Subcutaneous abdominal adipose tissue (tissue), 5 donors: ENCODE results near the gene COL1A2.

ENCODE experiments used
- H3K27ac ChIP-seq: one replicate; pipeline ENCODE4 v1.7.0; 2013; ENCODE audit warnings: low read depth, mild to moderate bottlenecking, inconsistent platforms, low read length, moderate library complexity
- H3K27me3 ChIP-seq, 5 donors: one replicate each; pipeline ENCODE4 v1.7.0; 2013; ENCODE audit warnings: low read length in 5 of 5, inconsistent platforms in 1 of 5; ENCODE audit not compliant: control insufficient read depth in 5 of 5, insufficient read depth in 4 of 5
- H3K36me3 ChIP-seq, 5 donors: one replicate each; pipeline ENCODE4 v1.7.0; 2013; ENCODE audit warnings: low read length in 5 of 5; ENCODE audit not compliant: control insufficient read depth in 5 of 5, insufficient read depth in 5 of 5
- H3K4me1 ChIP-seq, 5 donors: one replicate each; pipeline ENCODE4 v1.7.0; 2013; ENCODE audit warnings: low read length in 5 of 5, mild to moderate bottlenecking in 3 of 5, moderate library complexity in 1 of 5; ENCODE audit not compliant: control insufficient read depth in 5 of 5, insufficient read depth in 5 of 5
- H3K4me3 ChIP-seq, 5 donors: one replicate each; pipeline ENCODE4 v1.7.0; 2013; ENCODE audit warnings: low read length in 5 of 5, low read depth in 1 of 5
- H3K9ac ChIP-seq, 5 donors: one replicate each; pipeline ENCODE4 v1.7.0; 2013; ENCODE audit warnings: low read length in 5 of 5, mild to moderate bottlenecking in 4 of 5, moderate library complexity in 3 of 5
- H3K9me3 ChIP-seq, 5 donors: one replicate each; pipeline ENCODE4 v1.7.0; 2013; ENCODE audit warnings: low read length in 5 of 5; ENCODE audit not compliant: control insufficient read depth in 5 of 5
- donor health status: healthy.
- donor health status: healthy.
- donor health status: healthy.
- donor health status: healthy.
- donor health status: healthy.

COL1A2 gene

GRCh38 chr7:94417306-94417705 is 22.6 kb downstream of the COL1A2 start:
- peaks cover 0 to 64% (median 13%) of the 10 kb centered on the region in 5 donors for H3K36me3 ChIP-seq
- no peaks in the 10 kb centered on the region for H3K9me3 ChIP-seq
- H3K27me3 ChIP-seq, result peaks cover 4 to 17% (median 9%) of the 10 kb centered on the region in 5 donors
- no peak overlapping the region for H3K27ac ChIP-seq
- H3K9ac ChIP-seq, result no peak overlapping the region
- H3K4me1 ChIP-seq, result peaks cover 0 to under 1% (median 0%) of the 10 kb centered on the region in 5 donors
- no peak overlapping the region for H3K4me3 ChIP-seq

- Histone ChIP-seq H3K4me3 (no peak overlapping the region), H3K9me3 (no peaks in the 10 kb centered on the region), H3K36me3 (peaks cover 1 to 66% (median 10%) of the 10 kb centered on the region in 5 donors), H3K27ac (no peak overlapping the region), H3K4me1 (no peaks in the 10 kb centered on the region), H3K27me3 (peaks cover 4 to 17% (median 9%) of the 10 kb centered on the region in 5 donors), H3K9ac (no peak overlapping the region)
Observed at GRCh38 chr7:94417901-94418300, 23.2 kb downstream of the COL1A2 start.

- no peak overlapping the region for H3K27ac ChIP-seq
Observed at GRCh38 chr7:94418851-94419250, 24.2 kb downstream of the COL1A2 start.

DNA sequence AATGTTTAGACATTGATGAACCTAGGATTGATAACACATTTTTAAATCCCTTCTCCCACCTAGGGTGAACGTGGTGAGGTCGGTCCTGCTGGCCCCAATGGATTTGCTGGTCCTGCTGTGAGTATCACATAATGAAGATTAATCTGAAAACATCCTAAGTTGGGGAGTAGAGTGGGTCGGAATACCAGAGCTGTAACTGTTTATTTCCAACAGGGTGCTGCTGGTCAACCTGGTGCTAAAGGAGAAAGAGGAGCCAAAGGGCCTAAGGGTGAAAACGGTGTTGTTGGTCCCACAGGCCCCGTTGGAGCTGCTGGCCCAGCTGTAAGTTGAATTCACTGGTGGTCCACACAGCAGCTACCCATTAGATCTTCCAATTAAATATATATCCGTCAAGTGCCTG is 25.6 kb downstream of the COL1A2 start:
- H3K9me3 ChIP-seq, result no peaks in the 10 kb centered on the region
- no peaks in the 10 kb centered on the region for H3K4me1 ChIP-seq
- H3K27ac ChIP-seq, result no peak overlapping the region
- no peak overlapping the region for H3K4me3 ChIP-seq
- H3K36me3 ChIP-seq, result peaks cover 4 to 72% (median 21%) of the 10 kb centered on the region in 5 donors
- H3K9ac ChIP-seq, result no peak overlapping the region
- H3K27me3 ChIP-seq, result peaks cover 4 to 15% (median 7%) of the 10 kb centered on the region in 5 donors

More at GRCh38 chr7:94418851-94419250, 24.2 kb downstream of the COL1A2 start:
- no peak overlapping the region for H3K9ac ChIP-seq
- H3K4me1 ChIP-seq, result no peaks in the 10 kb centered on the region
- H3K27me3 ChIP-seq, result peaks cover 4 to 15% (median 7%) of the 10 kb centered on the region in 5 donors
- no peak overlapping the region for H3K4me3 ChIP-seq
- peaks cover 4 to 65% (median 9%) of the 10 kb centered on the region in 5 donors for H3K36me3 ChIP-seq
- H3K9me3 ChIP-seq, result no peaks in the 10 kb centered on the region

DNA sequence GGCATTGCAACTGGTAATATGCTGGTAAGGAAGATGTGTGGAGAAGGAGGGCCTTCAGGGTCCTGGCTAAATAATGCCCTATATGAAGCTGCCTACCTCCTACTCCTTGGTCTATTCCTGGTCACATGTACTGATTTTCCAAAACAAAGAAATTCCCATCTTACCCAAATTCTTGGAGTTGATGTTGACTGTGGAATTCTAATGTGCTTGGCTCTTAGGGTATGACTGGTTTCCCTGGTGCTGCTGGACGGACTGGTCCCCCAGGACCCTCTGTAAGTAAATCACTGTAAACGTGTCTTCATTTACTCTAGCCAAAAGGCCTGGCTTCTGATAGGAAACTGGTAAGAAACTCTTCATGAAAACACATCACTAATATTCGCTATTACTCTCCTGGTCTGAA is 27.0 kb downstream of the COL1A2 start:
- no peaks in the 10 kb centered on the region for H3K9me3 ChIP-seq
- peaks cover 4 to 15% (median 7%) of the 10 kb centered on the region in 5 donors for H3K27me3 ChIP-seq
- H3K4me3 ChIP-seq, result no peak overlapping the region
- no peak overlapping the region for H3K9ac ChIP-seq
- no peak overlapping the region for H3K27ac ChIP-seq
- no peaks in the 10 kb centered on the region for H3K4me1 ChIP-seq
- H3K36me3 ChIP-seq, result peaks cover 4 to 74% (median 30%) of the 10 kb centered on the region in 5 donors

GRCh38 chr7:94422136-94422535 is 27.4 kb downstream of the COL1A2 start:
- Histone ChIP-seq H3K27me3 (peaks cover 4 to 14% (median 7%) of the 10 kb centered on the region in 5 donors), H3K4me3 (no peak overlapping the region), H3K27ac (no peak overlapping the region), H3K4me1 (no peaks in the 10 kb centered on the region), H3K9me3 (no peaks in the 10 kb centered on the region), H3K9ac (no peak overlapping the region), H3K36me3 (peaks cover 4 to 76% (median 30%) of the 10 kb centered on the region in 5 donors)

DNA sequence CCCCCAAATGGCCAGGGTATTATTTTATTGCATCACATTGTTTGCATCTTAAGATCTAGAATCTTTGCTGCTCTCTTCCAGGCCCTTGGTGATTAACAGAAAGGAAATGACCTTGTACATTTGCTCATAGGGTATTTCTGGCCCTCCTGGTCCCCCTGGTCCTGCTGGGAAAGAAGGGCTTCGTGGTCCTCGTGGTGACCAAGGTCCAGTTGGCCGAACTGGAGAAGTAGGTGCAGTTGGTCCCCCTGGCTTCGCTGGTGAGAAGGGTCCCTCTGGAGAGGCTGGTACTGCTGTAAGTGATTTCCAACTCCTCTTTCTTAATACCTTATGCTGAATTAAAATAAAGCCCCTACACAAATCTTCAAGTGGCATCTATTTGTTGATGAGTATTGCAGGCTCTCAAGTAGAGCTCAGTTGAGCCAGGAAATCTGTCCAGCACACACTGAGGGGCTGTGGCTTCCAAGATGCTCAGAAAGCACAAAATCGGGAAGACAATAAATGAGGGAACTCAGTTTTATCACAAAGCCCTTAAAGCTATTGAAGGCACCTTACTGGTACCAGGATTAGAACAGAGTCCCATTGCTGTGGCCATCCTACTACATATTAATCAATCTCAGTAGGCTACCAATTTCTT is 28.2 kb downstream of the COL1A2 start:
- no peak overlapping the region for H3K9ac ChIP-seq
- H3K4me3 ChIP-seq, result no peak overlapping the region
- H3K27me3 ChIP-seq, result peaks cover 3 to 7% (median 6%) of the 10 kb centered on the region in 5 donors
- H3K36me3 ChIP-seq, result peaks cover 4 to 72% (median 26%) of the 10 kb centered on the region in 5 donors
- no peak overlapping the region for H3K27ac ChIP-seq
- H3K4me1 ChIP-seq, result no peaks in the 10 kb centered on the region
- H3K9me3 ChIP-seq, result no peaks in the 10 kb centered on the region

- Histone ChIP-seq H3K4me1 (no peaks in the 10 kb centered on the region), H3K9ac (no peak overlapping the region), H3K4me3 (no peak overlapping the region), H3K27ac (no peak overlapping the region), H3K9me3 (no peaks in the 10 kb centered on the region), H3K27me3 (peaks cover 2 to 6% (median 6%) of the 10 kb centered on the region in 5 donors), H3K36me3 (peaks cover 4 to 66% (median 25%) of the 10 kb centered on the region in 5 donors)
Observed at GRCh38 chr7:94423863-94424735, 29.4 kb downstream of the COL1A2 start.

GRCh38 chr7:94425546-94425945 is 30.9 kb downstream of the COL1A2 start:
- no peak overlapping the region for H3K27ac ChIP-seq
- peaks cover 0 to 58% (median 25%) of the 10 kb centered on the region in 5 donors for H3K36me3 ChIP-seq
- peaks cover 0 to 6% (median 0%) of the 10 kb centered on the region in 5 donors for H3K27me3 ChIP-seq
- H3K4me1 ChIP-seq, result no peaks in the 10 kb centered on the region
- H3K4me3 ChIP-seq, result no peak overlapping the region
- no peak overlapping the region for H3K9ac ChIP-seq
- H3K9me3 ChIP-seq, result no peaks in the 10 kb centered on the region
